ENCODE measurements around the gene UBR3.
"Not testable (repeated sequence)": the region's sequence is repeated elsewhere in the genome, so short reads cannot be mapped to it uniquely, and the experiment has no call there.

Gene UBR3

GRCh38 chr2:170101789-170102188, 274.5 kb downstream of the UBR3 start:
- no peak overlapping the region for H3K4me3 ChIP-seq (replicated peaks; ENCODE audit: low read depth, low read length)
- DNase-seq (ENCODE audit: low read depth) = no peak
- TF ChIP-seq, protein P1, sequence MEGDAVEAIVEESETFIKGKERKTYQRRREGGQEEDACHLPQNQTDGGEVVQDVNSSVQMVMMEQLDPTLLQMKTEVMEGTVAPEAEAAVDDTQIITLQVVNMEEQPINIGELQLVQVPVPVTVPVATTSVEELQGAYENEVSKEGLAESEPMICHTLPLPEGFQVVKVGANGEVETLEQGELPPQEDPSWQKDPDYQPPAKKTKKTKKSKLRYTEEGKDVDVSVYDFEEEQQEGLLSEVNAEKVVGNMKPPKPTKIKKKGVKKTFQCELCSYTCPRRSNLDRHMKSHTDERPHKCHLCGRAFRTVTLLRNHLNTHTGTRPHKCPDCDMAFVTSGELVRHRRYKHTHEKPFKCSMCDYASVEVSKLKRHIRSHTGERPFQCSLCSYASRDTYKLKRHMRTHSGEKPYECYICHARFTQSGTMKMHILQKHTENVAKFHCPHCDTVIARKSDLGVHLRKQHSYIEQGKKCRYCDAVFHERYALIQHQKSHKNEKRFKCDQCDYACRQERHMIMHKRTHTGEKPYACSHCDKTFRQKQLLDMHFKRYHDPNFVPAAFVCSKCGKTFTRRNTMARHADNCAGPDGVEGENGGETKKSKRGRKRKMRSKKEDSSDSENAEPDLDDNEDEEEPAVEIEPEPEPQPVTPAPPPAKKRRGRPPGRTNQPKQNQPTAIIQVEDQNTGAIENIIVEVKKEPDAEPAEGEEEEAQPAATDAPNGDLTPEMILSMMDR (IDR thresholded peaks at IDR 0.05; ENCODE audit: low read length, missing control alignments) = no peak

DNA sequence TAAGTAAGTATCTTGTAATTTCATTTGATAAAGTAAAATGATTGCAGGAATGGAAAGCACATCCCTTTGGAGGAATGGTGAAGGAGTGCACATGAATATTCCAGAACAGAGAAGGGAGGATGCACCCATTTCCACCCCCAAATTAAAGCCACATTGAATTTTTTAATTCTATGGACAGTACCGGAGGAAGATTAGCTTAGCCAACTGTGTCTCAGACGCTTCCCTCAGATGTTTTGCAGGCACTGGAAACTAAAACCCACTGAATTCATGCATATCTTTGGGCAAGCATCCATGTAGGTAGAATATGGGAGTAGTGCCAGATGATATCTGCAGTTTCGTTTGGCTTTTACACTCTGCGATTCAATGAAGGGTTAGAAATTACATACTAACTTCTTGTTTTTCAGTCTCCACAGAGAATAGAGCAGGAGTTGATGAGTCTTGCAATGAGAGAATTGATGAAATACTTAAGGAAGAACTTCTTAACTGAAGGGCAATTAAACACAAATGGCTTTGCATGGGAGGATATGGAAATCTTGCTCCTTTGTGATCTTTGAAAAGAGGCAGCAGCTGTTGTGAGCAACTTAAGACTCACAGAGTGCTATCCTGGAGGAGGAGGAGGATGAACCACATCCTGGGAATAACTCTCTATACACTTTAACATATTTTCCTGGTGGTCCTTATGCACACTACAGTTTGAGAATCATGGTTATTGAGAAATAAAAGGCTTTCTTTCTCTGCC, 279.0 kb downstream of the UBR3 start:
- H3K4me3 ChIP-seq (replicated peaks; ENCODE audit: low read depth, low read length) = no peak overlapping the region
- TF ChIP-seq, protein P1 (IDR thresholded peaks at IDR 0.05; ENCODE audit: low read length, missing control alignments) = no peak
- no peak for DNase-seq (ENCODE audit: low read depth)

- no peak overlapping the region for H3K4me3 ChIP-seq (replicated peaks; ENCODE audit: low read depth, low read length)
- DNase-seq (ENCODE audit: low read depth) = no peak
- TF ChIP-seq, protein P1 (IDR thresholded peaks at IDR 0.05; ENCODE audit: low read length, missing control alignments) = no peak
These were observed 286.1 kb downstream of the UBR3 start for GRCh38 chr2:170113168-170113894.

- no peak for DNase-seq (ENCODE audit: low read depth)
- H3K4me3 ChIP-seq (replicated peaks; ENCODE audit: low read depth, low read length) = no peak overlapping the region
- TF ChIP-seq, protein P1 (IDR thresholded peaks at IDR 0.05; ENCODE audit: low read length, missing control alignments) = no peak
These were observed 288.4 kb downstream of the UBR3 start for GRCh38 chr2:170115501-170116229.

- TF ChIP-seq, protein P1 (IDR thresholded peaks at IDR 0.05; ENCODE audit: low read length, missing control alignments) = no peak
- DNase-seq (ENCODE audit: low read depth) = no peak
- no peak overlapping the region for H3K4me3 ChIP-seq (replicated peaks; ENCODE audit: low read depth, low read length)
These were observed 291.4 kb downstream of the UBR3 start for GRCh38 chr2:170118641-170119040.

DNA sequence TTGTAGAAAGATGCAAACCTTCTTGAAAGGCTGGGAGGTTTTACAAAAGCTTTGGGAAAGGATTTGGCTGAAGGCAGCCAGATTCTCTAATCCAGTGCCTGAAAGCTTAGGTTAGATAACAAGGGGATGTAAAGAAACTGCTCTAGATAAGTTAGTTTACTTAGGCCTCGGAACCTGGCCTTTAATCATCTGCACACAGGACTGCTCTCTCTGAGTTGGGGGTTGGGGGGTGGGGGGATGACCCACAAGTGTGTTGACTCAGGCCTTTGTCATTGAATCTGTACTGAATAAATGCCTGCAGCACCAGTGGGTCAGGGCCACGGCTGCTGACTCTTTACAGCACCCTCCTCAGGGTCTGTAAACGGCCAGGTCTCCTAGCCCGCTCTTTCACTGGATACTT, 292.1 kb downstream of the UBR3 start:
- not testable (repeated sequence) for DNase-seq (ENCODE audit: low read depth); H3K4me3 ChIP-seq (replicated peaks; ENCODE audit: low read depth, low read length)

GRCh38 chr2:170121689-170122088, 294.4 kb downstream of the UBR3 start:
- no peak for DNase-seq (ENCODE audit: low read depth)

More at GRCh38 chr2:170121689-170122088, 294.4 kb downstream of the UBR3 start:
- H3K4me3 ChIP-seq (replicated peaks; ENCODE audit: low read depth, low read length) = no peak overlapping the region
- TF ChIP-seq, protein P1 (IDR thresholded peaks at IDR 0.05; ENCODE audit: low read length, missing control alignments) = no peak
